Heart left ventricle (tissue), 13 donors: ENCODE data around the gene NFIC.

ENCODE experiments used
- CTCF ChIP-seq, 12 donors: fragments of 200-600 bp; sonication (generic) in 4 of 12; IDR thresholded peaks; one replicate each; pipeline versions ENCODE4 v1.5.0 to v1.8.0; 2018 to 2022; ENCODE audit warnings: antibody characterized with exemption in 12 of 12, mild to moderate bottlenecking in 5 of 12
- POLR2A ChIP-seq, 2 donors: fragments of 450-650 bp; IDR thresholded peaks; one replicate each; pipeline ENCODE4 v1.6.1; 2017; ENCODE audit warnings: antibody characterized with exemption in 2 of 2, mild to moderate bottlenecking in 2 of 2, moderate library complexity in 2 of 2
- donor health status: ischemic (EF 13 %, LVEDD 7.1; RV severe dilation, severe dysfunction).
- donor health status: DM: no; HTN: yes; CAD: no.
- donor health status: DM: no; HTN: no; CAD: no.
- donor health status: ischemic (EF 25% LVEDD 6.9; RV normal size, moderate dysfunction).
- donor health status: ischemic (EF 25% LVEDD 5.7; RV mildly dilated, moderate dysfunction).
- donor health status: ischemic (EF 35%, LVEDD 5.7; RV mildly dilated, moderate dysfunction).
- donor health status: nonischemic (EF 11% LVEDD 7.7; RV severe dilation, severe dysfunction).
- donor health status: DM: yes; HTN: yes; CAD: no.
- donor health status: PGD.
- donor health status: ischemic (EF 29% LVEDD 5.4; RV normal size, mild dysfunction).
- donor health status: nonischemic (EF 23%, LVEDD 6.1; RV moderate dilation, normal function).

- TF ChIP-seq POLR2A (IDR thresholded peaks at IDR 0.05) (no peak), CTCF (IDR thresholded peaks at IDR 0.05) (peak in 4 of 12 donors; percentile 7 to 38 (median 15))
Measured at GRCh38 chr19:3343619-3344502, 22.5 kb upstream of the NFIC start.
